ENCODE measurements around the gene PIK3CD. TPM values are rescaled to one million over a fixed set of nuclear protein-coding genes. Genes with fewer than 3 reads are reported as not detected.

PIK3CD gene
- total RNA-seq, 1 experiment from 2014 or later = 2.6 TPM

DNA sequence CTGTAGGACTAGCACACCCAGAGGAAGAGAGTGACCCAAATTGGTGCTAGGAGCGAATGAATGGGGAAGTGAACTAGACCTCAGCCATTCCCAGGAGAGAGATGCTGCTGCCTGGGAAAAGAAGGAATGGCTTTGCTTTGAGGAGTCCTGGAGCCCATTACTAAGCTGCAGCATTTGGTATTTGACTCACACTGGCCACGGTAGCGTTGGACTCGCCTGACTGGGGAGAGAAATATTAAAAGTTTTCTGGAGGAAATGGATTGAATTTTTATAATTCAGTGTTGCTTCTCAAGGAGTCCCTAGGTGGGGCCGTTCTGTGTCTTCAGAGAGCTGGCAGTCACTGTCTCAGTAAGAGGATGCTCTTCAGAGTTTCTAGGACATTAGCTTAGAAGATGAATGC, 40.2 kb downstream of the PIK3CD start:
- no peak for DNase-seq
- no peak for TF ChIP-seq CTCF (IDR thresholded peaks at IDR 0.05; ENCODE audit: unreplicated experiment)
- Mint-ChIP-seq H3K36me3 (ENCODE audit: insufficient read depth, unreplicated experiment) (peaks cover 32% of the 10 kb centered on the region), H3K9me3 (ENCODE audit: low read depth, unreplicated experiment) (no peaks in the 10 kb centered on the region), H3K4me1 (ENCODE audit: low read depth, unreplicated experiment) (peaks cover 8% of the 10 kb centered on the region), H3K4me3 (ENCODE audit: low read depth, unreplicated experiment) (no peak overlapping the region), H3K27me3 (ENCODE audit: unreplicated experiment) (peaks cover 10% of the 10 kb centered on the region), H3K27ac (ENCODE audit: unreplicated experiment) (no peak overlapping the region)
- BruUV-seq (replicated peaks) = no TSS peak
- CTCF ChIA-PET = interaction anchor here (0.6 to 0.8 kb wide), 2 partner anchors 38 to 139 kb away, joined by 3 read pairs; no protein-coding TSS in a partner anchor
- intact Hi-C loops (cut with micrococcal nuclease; ENCODE audit: unreplicated experiment) = no loop called here

DNA sequence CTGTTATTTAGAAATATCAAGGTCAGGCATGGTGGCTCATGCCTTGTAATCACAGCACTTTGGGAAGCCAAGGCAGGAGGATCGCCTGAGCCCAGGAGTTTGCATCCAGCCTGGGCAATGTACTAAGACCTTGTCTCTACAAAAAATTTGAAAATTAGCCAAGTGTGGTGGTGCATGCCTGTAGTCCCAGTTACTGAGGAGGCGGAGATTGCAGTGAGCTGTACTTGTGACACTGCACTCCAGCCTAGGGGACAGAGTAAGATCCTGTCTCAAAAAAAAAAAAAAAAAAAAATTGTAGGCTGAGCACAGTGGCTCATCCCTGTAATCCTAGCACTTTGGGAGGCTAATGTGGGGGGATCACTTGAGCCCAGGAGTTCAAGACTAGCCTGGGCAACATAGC, 45.3 kb downstream of the PIK3CD start:
- Mint-ChIP-seq H3K27ac (ENCODE audit: unreplicated experiment) (no peak overlapping the region), H3K27me3 (ENCODE audit: unreplicated experiment) (no peaks in the 10 kb centered on the region), H3K4me3 (ENCODE audit: low read depth, unreplicated experiment) (no peak overlapping the region), H3K36me3 (ENCODE audit: insufficient read depth, unreplicated experiment) (no peaks in the 10 kb centered on the region), H3K4me1 (ENCODE audit: low read depth, unreplicated experiment) (no peaks in the 10 kb centered on the region), H3K9me3 (ENCODE audit: low read depth, unreplicated experiment) (no peaks in the 10 kb centered on the region)
- no TSS peak for BruUV-seq (replicated peaks)
- CTCF ChIA-PET = no interaction called here
- intact Hi-C loops (cut with micrococcal nuclease; ENCODE audit: unreplicated experiment) = no loop called here
- no peak for DNase-seq
- no peak for TF ChIP-seq CTCF (IDR thresholded peaks at IDR 0.05; ENCODE audit: unreplicated experiment)

GRCh38 chr1:9699361-9699760, 47.8 kb downstream of the PIK3CD start:
- no peaks in the 10 kb centered on the region for H3K4me1 Mint-ChIP-seq (ENCODE audit: low read depth, unreplicated experiment)
- peaks cover 4% of the 10 kb centered on the region for H3K9me3 Mint-ChIP-seq (ENCODE audit: low read depth, unreplicated experiment)
- no peak for DNase-seq
- no peak for TF ChIP-seq CTCF (IDR thresholded peaks at IDR 0.05; ENCODE audit: unreplicated experiment)
- no TSS peak for BruUV-seq (replicated peaks)
- H3K36me3 Mint-ChIP-seq (ENCODE audit: insufficient read depth, unreplicated experiment) = no peaks in the 10 kb centered on the region
- CTCF ChIA-PET = no interaction called here
- no peaks in the 10 kb centered on the region for H3K27me3 Mint-ChIP-seq (ENCODE audit: unreplicated experiment)
- intact Hi-C loops (cut with micrococcal nuclease; ENCODE audit: unreplicated experiment) = no loop called here
- no peak overlapping the region for H3K27ac Mint-ChIP-seq (ENCODE audit: unreplicated experiment)
- no peak overlapping the region for H3K4me3 Mint-ChIP-seq (ENCODE audit: low read depth, unreplicated experiment)

- Mint-ChIP-seq H3K4me1 (ENCODE audit: low read depth, unreplicated experiment) (no peaks in the 10 kb centered on the region), H3K36me3 (ENCODE audit: insufficient read depth, unreplicated experiment) (no peaks in the 10 kb centered on the region), H3K4me3 (ENCODE audit: low read depth, unreplicated experiment) (no peak overlapping the region), H3K9me3 (ENCODE audit: low read depth, unreplicated experiment) (peaks cover 4% of the 10 kb centered on the region), H3K27me3 (ENCODE audit: unreplicated experiment) (no peaks in the 10 kb centered on the region), H3K27ac (ENCODE audit: unreplicated experiment) (no peak overlapping the region)
- no TSS peak for BruUV-seq (replicated peaks)
- no peak for DNase-seq
- intact Hi-C loops (cut with micrococcal nuclease; ENCODE audit: unreplicated experiment) = no loop called here
- no peak for TF ChIP-seq CTCF (IDR thresholded peaks at IDR 0.05; ENCODE audit: unreplicated experiment)
- CTCF ChIA-PET = interaction anchor here (1.0 kb wide), 1 partner anchor 13 kb away, joined by 4 read pairs; no protein-coding TSS in a partner anchor
These were observed 48.8 kb downstream of the PIK3CD start for GRCh38 chr1:9700340-9700739.
